Measurements from ENCODE around the gene CADPS. TPM values are rescaled to one million over a fixed set of nuclear protein-coding genes. Genes with fewer than 3 reads are reported as not detected.

CADPS gene
- total RNA-seq, 1 donor from 2014 or later: not detected

DNA sequence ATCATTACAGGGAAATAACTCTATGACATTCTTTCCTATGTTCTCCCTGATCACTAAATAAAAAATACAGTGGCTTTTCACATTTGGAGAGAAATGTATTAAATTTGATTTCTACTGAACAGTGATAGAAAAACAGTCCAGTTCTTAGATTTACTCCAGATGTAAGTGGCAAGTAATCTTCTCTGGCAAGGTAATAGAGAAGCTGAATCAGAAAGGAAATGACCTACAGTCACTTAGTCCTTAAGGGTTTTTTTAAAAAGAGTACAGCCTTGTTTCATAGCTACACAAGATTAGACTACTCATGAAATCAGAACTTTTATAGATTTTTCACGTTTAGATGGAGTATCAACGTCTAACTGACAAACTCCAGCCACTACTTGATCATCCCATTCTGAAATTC, 236.9 kb downstream of the CADPS start:
- DNase-seq (ENCODE audit: low read depth): no peak

DNA sequence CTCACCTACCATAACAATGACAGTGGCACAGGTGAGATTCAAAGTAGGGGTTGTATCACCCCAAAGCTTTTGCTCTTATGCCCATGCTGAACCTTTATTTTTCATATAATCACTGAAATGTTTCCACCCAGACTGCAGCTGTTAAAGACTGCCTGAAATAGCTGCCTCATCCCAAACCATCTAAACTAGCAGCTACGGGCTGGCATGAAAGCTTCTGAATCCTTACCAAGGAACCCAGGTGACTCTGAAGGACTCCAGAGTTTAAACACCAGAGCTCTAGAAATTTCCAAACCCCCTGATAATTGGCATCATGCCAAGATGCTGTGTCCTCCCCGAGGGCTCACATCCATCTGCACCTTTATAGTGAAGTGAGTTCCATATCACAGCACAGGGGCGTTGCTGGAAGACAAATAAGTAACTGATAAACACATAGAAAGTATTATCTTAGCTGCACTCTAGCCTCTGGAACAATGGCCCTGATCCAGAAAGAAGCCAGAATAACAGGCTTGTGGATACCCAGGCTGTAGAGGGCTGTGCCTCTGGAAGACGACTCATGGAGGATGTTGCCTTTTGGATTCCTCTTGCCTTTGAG, 238.9 kb downstream of the CADPS start:
- DNase-seq (ENCODE audit: low read depth): no peak

DNA sequence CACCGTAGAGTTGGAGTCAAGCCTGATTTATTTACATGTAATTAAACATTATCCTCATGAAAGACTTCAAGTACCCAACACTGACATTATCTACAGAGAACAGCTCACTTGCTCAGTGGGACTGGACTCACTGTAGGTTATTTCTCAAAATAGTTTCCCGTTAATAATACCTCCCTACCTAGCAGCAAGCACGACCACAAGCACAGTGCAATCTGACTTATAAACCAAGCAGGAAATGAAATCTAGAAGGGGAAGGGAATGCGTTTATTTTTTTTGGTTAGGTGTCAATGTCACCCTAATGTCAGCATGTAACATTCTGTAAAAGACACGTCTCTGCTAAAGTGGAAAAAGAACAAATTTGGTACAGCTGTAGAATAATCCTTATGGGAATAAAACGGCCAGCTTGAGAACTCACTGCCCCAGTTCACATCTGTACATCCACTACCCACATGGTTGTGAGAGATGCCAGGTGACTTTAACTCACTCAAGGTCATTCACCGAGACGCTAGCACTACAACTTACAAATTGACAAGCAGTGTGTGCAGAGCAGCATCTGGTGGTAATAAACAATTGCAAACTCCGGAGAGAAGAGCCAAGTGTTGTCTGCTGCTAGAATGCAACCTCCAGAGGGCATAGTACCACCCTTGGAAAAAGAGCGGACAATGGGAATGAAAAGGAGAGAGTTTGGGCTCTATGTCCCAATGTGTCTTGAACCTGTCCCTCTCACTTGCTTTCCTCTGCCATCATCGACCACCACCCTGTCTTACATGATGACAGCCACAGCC, 242.5 kb downstream of the CADPS start:
- DNase-seq (ENCODE audit: low read depth): no peak

DNA sequence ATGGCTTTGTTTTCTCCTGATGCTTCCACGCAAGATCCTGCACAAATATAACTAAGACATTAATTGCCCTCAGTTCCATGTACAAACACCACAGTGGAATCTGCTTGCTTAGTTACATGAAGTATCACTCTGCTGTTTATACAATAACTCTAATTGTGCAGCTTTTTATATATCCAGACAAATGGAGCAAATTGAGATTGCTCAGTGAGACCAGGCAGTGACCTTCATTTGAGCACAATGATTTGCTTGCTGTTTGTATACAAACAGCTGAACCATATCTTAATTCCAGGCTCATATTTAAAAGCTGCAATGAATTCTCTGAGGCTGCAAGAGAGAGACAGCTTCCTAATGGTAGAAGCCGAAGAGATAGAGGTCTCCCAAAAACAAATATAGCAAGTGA, 243.7 kb downstream of the CADPS start:
- no peak for DNase-seq (ENCODE audit: low read depth)

DNA sequence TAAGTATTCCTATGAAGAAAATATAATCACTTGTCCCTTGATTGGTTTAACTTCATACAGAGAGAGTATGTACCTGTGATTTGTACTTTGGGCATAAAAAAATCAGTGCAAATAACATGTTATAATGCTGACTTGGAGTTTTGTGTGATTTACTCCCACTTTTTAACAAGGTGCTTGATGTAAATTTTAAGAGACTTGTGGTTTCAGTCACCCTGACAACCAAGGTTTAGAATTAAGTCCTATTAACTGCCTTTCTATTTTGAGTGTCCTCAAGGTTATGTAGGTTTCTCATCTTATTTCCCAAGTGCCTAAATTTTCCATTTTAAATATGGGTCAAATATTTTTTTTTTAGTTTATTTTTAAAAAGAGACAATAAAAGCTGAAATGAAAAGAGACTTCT, 244.6 kb downstream of the CADPS start:
- DNase-seq (ENCODE audit: low read depth): no peak

DNA sequence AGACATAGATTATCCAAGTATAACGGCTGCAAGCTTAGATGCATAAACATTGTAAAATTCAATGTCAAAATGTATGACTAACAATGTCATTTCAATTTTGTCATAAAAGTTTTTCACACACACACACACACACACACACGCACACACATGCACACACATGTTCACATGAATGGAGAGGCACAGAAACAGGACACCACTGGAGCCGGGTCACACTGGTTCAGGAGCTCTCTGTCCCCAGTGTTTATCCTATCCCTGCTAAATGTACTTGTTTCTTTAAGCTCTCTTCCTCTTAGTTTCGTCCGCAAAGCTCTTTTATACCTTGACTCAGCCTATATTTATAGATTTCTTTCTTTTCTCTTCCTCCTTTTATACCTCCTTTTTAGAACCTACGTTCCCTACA, 249.9 kb downstream of the CADPS start:
- DNase-seq (ENCODE audit: low read depth): no peak

DNA sequence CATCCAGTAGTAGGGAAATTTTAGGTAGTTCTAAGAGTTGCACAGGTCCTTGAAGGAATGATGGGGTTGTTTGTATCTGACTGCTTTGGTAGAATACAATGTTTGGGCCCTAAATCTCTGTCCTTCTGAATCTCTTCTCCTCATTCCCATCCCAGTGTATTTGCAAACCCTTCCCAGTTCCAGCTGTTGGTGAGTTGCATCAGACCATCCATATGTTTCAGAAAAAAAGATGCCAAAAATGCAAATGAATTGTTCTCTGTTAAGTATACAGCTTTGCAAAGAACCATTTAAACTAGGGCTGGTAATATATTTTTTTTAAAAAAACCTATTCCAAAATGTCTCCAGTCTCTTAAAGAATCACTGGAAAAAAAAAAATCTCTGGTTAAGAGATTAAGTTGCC, 251.0 kb downstream of the CADPS start:
- no peak for DNase-seq (ENCODE audit: low read depth)

DNA sequence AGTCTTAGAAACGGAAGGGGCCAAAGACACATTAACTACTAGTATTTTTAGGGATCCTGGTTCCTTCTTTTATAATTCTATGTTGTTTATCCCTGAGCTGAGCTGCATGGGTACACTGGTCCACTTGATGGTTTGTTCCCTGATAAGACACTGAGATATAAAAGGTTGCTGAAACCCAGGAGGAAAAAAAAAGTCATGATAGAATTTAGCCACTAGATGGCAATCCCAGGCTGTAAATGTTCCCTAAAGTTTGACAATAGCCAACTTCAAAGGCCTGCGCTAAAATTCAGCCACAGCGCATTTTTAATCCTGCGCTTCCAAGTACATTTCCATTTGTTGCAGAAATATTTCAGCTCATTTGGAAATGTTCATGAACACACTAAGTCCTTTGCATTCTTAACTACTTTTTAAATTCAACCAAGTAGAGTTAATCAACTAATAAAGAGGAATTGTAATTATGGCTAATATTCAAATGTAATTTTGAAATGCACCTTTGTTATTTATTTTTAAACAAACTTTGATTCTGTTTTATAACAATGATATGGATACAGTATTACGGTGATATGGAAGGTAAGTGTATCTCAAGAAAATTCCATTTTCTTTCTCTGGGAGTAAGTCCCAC, 252.6 kb downstream of the CADPS start:
- peak; percentile 64 for DNase-seq (ENCODE audit: low read depth)

DNA sequence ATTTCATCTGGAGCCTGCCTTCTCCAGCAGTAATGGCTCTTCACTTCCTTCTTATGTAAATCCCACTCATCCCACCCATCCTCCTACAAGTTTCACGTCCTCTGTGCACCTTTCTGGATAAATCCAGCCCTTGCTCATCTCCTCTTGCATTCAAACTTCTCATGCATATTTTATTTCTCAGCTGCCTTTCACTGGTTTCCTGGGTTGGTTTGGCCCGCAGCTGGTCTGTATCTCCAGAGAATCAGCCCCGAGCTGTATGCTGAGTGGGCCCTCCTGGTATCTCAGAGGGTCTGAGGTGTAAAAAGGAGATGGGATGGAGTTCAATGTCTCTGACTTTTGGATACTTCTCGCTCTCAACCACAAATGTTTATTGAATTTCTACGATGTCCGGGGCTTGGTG, 253.3 kb downstream of the CADPS start:
- DNase-seq (ENCODE audit: low read depth): no peak

DNA sequence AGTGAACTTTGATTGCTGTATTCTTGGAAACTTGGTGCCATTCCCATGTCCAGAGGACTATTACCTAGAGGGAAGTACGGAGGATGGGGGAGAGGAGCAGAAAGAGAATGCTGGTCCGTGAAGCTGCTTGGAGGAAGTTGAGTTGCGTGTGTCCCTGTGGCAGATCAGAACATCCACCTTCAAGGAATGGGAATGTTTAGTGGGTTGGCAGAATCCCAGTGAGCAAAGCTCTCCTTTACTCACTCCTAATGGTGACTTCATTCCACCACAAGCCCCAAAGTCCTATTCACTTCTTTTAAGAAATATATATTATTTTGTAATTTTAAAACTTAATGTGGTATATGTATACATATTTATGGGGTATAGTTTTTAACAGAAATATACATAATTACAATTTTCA, 254.0 kb downstream of the CADPS start:
- no peak for DNase-seq (ENCODE audit: low read depth)

DNA sequence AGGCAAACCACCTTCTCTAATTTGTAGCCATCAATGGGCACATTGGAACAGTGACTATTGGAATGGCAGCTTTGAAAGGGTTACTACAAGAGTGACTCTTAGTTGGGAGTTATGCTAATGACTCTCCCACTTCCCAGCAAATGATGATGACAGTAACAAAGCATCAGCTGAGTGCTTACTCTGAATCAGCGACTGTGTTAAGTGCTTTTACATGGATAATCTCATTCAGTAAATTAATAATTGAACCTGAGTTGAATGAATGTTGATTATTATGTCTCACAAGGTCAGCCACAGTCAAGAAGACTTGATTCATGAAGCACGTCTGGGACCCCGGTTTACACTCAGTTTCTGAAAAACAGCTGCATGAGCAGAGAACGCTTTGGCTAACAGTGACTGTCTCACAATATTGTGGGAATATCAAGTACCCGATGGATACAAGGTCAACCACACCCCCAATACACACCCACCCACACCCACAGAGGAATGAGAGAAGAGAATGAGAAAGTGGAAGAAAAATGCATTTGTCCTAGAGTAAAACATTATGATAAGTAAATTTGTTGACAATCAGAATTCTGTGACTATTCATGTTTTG, 259.9 kb downstream of the CADPS start:
- DNase-seq (ENCODE audit: low read depth): peak; percentile 92

DNA sequence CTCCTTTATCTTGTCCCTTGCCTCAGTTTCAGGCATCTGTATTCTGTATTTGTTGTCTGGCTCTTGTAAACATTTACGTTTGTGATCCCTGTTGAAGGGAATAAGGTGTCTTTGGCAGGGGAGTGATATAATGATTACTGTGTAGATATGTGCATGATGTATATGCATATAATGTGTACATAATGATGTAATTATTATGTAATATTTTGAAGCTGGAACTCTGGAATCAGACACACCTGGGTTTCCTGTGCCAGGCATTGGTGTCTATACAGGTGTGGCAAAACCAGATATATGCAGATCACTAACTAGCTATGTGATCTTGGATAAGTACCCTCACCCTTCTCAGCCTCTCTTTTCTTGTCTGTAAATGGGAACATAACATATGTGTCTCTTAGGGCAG, 260.7 kb downstream of the CADPS start:
- no peak for DNase-seq (ENCODE audit: low read depth)

DNA sequence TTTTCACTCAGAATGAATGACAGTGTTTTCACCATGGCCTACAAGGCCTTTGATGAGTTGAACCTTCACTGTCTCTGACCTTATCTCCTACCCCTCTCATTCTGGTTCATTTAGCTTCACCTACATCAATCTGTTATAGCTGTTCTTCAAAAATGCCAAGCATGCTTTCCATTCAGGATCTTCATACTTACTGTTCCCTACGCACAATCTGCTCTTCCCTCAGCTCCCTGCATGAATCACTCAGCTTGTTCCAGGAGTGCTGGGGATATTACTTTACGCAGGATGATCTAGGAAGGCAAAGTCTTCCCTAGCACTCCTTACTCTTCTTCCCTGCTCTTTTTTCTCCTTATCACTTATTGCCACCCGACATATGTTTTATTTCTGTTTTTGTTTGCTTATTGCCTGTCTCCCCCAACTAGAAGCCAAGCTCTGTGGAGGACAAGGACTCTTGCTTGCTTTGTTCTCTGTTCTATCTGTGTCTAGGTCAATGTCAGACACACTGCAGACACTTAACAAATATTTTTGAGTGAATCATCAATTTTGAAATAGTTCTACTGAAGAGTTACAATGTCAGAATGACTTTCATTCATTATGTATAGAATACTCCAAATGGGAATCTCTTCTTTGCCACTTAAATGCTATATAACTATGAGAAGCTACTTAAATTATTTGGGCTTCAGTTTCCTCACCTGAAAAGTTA, 263.5 kb downstream of the CADPS start:
- DNase-seq (ENCODE audit: low read depth): peak; percentile 26

DNA sequence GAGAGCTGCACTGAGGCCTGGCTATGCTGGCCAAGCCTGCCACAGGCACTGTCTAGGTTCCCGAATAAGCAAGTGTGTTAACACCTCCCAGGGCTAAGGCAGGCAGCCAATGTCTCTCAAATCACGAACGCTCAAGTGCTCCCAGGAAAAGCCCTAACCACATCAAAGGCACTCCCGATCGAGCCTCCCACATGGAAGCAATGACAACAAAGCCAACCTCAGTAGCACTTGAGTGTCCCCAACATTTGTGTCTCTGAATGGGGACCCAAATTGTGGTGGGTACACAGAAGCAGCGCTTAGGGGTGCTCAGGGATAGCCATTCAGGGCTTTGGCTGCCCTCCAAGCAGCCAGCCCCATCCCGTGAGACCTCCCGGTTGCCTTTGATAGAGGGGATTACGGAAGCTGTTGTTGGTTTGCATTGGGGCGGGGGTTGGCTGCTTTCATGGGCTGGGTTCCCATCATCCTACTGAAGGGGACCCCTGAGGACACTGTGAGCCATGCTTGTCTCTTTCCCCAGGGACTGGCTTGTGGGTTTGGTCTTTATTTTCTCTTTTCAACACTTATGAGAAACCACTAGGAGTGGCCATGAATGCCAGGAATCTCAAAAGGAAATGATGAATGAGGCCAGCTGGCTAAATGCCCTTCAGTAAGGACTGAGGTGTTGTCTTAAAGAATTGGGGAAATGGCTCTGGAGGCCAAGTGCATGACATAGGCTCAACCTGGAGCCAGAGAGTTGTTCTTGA, 267.8 kb downstream of the CADPS start:
- DNase-seq (ENCODE audit: low read depth): peak; percentile 92

DNA sequence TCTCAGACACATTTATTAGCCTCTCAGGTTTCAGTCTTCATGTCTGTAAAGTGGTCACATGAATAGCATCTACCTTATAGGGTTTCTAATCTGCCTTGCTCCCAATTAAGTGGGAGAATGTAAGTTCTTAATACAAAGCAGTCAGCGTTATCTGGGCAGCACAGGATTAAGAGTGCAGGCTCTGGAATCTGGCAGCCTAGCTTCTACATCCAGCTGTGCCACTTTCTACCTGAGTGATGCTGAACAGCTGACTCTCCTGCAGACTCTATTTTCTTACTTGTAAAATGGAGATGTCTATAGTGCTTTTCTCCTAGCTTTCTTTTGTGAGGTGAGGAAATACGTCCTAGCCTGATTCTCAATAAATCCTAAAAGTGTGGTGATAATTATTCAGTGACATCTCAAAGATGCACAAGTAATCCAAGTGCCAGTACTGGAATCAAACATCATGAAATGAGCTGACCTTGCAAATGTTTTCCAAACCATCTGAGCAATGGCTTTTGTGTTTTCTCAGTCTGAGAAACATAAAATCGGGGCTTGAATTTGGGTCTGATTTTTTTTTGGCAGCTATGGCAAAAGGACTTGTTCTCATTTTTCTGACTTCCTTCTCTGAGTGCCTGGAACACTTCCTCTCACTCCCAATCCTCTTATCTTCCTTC, 269.7 kb downstream of the CADPS start:
- DNase-seq (ENCODE audit: low read depth): no peak

DNA sequence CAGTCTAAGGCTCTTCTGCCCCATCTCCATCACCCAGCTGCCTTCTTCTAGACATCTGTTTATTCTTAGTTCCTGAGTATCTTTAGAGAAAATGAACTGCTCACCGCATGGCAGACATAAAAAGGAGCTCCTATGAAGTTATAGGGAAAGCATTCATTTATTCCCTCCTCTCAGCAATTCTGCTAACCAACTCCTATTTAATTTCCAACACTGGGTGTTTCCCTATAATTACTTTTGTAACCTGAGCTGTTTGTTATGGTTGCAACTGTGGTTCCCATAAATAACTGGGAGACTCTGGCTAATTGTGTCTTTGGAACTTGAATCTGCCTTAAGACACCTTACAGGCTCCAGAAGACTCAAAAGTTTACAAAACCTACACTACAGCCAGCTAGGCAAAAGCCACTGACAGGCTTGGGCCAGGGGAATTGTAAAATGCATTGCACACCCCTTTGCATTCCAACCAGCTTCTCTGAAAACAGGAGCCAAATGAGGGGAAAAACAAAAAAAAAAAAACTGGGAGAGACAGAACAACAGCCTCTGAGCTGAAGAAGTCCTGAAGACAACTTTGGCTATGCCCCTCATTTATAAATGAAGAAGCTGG, 270.4 kb downstream of the CADPS start:
- peak; percentile 78 for DNase-seq (ENCODE audit: low read depth)

DNA sequence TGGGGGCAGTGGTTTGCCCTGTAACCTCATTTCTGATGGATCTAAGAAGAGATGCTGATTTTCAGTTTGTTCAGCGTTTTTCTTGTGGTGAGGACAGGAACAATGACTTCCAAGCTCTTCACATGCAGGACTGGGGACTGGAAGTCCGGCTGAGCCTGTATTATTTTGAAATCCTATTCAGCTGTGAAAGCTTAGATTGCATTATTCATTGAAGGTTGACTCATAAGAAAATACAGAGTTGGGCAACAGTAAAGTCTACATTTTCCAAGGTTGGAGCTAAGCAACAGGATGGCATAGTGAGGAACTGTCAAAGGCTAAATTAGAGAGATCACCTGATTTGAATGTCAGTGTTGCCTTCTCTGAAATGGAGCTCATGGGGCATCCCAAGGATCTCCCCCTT, 270.9 kb downstream of the CADPS start:
- peak; percentile 98 for DNase-seq (ENCODE audit: low read depth)

DNA sequence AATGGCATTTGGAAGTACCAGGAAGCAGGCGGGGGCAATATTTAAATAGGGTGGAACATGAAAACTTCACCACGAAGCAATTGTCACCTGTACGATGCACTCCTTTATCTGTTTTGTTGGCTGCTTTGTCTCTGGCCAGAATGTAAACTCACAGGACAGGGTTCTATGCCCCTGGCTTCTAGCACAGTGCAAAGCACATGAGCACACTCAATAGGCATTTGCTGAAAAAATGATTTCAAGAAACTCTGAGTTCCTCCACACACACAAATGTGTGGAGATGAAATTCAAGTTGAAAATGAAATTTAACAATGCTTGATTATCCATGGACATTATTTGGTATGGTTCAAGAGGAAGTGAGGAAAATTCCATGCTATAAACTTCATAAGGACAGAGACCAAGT, 272.2 kb downstream of the CADPS start:
- DNase-seq (ENCODE audit: low read depth): no peak

DNA sequence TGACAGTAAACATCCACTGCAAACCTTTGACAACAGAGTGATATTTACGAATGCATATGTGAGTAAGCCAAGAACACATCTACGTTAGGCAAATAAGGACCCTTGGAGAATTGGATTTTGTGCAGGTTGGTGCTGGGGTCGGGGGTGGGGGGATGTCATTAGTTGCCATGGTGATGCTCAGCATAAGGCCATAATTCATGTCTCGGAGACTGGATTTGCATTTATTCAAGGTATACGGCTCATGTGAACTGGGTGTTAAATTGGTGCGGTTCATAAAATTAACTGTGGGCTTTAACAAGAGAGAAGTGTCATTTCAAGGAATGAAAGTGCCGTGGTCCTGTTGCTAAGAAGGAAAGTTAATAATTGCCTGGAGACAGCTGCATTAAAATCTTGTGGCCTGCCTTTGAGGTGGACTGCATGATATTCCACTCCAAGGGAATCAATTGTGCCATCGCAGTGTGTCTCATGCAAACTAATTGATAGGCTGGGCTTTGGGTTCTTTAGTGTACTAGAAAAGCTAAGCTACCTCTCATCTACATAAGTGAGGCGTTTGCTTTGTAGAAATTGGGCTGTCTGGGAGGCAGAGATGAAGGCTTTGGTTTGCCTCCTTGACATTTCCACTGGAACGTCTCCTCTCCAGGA, 273.0 kb downstream of the CADPS start:
- DNase-seq (ENCODE audit: low read depth): peak; percentile 66

Measured in renal cortical epithelial cell (primary cell).